Medulla oblongata (tissue), 1 donor: Measurements from ENCODE around the gene ATP11C.
"Not testable (repeated sequence)": the region's sequence is repeated elsewhere in the genome, so short reads cannot be mapped to it uniquely, and the experiment has no call there.

Experiments
- DNase-seq: peaks from one replicate; pipeline ENCODE4 v3.0.0-alpha.2; 2015; ENCODE audit errors: extremely low spot score

ATP11C gene

GRCh38 chrX:139932901-139933796 is at the start of gene ATP11C:
Gene ATP11C, minus strand, starts transcription at chrX:139933053. Its CDS starts 1,011 bp downstream, at chrX:139932042.
- peak; percentile 86 for DNase-seq

GRCh38 chrX:139974471-139974870 is 41.6 kb upstream of the ATP11C start:
- no peak for DNase-seq

DNA sequence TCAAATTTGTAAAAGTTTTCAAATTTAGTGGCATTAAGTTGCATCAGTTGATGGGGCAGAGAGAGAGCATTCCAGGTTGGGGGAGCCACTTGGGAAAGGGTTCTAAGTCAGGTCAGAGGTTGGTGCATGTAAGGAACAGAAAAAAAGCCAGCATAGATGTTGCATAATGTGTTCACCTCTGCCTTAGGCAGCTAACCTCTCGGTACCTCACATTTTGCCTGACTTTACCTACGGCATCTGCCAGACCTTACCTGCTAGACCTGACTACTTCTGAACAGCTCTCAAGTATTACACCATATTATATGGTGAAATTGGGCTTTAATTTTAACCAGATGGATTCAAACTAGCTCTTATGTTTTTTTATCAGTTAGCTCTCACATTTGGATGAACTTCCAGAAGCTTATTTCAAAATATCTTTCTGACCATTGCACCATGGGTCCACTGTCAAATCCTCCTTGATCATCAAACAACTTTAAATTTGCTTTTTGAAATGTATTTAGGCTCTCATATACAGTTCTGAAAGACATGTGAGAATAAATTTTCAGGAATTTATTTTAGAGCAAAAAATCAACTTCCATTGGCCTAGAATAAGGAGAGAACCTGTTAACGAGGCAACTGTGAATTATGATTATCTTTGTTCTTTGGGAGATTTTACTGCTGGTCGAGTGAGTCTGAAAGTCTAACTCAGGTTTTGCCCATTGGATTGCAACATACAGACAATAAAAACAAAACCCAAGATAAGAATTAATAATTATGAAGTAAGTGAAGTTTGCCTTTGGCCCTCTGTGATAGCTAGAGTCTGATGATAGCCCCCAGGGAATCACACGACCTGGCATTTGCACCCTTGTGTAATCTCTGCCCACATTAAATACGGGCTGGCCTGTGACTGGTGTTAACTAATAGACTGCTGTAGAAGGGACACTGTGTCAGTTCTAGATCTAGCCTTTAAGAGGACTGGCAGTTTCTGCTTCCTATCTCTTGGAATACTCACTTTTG is 40.1 kb upstream of the ATP11C start:
- DNase-seq, result no peak

DNA sequence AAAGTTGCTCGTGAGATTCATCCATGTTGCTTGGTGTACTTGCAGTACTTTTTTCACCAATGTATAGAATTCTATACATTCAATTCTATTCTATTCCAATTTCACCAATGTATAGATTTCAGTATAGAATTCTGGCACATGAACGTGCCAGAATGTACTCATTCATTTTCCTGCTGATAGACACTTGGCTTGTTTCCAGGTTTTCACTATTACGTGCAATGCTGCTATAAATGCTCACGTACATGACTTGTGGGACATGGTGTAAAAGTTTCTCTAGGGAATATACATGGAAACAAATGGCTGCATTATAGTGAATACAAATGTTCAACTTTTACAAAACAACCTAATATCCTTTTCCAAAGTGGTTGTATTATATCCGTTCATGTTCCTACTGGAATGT is 39.3 kb upstream of the ATP11C start:
- no peak for DNase-seq

DNA sequence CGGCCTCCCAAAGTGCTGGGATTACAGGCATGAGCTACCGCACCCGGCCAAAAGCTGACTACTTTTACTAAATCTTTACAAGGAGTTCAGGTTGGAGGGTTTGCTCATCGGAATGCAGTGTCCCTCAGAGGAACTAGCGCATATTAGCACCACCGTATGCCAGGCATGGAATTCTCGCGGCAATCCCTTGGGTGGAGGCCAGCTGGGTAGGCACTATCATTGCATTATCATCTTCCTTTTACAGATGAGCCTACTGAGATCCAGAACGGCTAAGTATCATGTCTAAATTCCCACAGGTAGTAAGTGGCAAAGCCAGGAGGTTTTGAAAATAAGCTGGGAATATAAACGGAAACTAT is 38.5 kb upstream of the ATP11C start:
- no peak for DNase-seq

- DNase-seq, result no peak
These were observed 36.4 kb upstream of the ATP11C start for GRCh38 chrX:139969286-139969685.

DNA sequence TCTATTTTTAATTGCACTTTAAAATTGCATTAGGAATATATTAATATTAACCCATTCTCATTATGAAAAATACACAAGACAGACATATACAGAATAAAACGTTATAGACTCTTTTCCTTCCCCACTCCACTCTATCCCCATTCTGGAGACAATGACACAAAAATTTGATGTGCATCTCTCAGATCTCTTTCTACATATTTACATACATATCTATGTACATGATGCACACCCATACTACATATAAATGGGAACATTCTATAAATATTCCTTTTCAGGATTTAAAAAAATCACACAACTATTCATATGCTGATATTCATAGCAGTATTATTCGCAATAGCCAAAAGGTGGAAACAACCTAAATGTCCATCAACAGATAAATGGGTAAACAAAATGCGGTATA is 34.9 kb upstream of the ATP11C start:
- no peak for DNase-seq

GRCh38 chrX:139967300-139967699 is 34.4 kb upstream of the ATP11C start:
- DNase-seq, result no peak

DNA sequence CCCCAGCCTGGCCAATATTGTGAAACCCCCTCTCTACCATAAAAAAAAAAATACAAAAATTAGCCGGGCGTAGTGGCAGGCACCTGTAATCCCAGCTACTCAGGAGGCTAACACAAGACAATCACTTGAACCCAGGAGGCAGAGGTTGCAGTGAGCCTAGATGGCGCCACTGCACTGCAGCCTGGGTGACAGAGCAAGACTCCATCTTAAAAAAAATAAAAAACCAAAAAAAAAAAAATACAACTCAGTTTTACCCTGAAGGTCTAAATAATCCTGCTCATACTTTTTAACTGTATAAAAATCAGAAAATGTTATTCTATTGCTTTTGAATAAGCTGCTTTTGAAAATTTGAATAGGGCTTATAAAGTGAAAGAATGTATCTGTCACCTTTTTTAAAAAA is 33.3 kb upstream of the ATP11C start:
- not testable (repeated sequence) for DNase-seq

DNA sequence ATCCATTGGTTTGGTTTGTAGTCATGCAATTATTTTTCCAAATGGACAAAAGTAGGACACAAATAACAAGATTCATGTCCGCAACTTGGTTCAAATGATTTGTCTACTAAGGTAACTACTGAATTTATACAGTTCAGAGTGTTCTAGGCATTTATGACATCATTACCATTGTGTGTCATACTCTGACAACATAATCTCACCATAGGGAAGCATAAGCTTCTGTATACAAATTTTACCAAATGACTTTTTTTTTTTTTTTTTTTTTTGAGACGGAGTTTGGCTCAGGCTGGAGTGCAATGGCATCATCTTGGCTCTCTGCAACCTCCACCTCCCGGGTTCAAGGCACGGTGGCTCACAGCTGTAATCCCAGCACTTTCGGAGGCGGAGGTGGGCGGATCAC is 32.6 kb upstream of the ATP11C start, which contains the start of gene CXorf66:
Gene CXorf66, minus strand, starts transcription at position 101 of the 400 bp plus-strand sequence. Its CDS starts 25 bp downstream, at position 76.
- no peak for DNase-seq

GRCh38 chrX:139961091-139961490 is 28.2 kb upstream of the ATP11C start:
- not testable (repeated sequence) for DNase-seq

GRCh38 chrX:139949703-139950102 is 16.9 kb upstream of the ATP11C start:
- DNase-seq, result no peak

DNA sequence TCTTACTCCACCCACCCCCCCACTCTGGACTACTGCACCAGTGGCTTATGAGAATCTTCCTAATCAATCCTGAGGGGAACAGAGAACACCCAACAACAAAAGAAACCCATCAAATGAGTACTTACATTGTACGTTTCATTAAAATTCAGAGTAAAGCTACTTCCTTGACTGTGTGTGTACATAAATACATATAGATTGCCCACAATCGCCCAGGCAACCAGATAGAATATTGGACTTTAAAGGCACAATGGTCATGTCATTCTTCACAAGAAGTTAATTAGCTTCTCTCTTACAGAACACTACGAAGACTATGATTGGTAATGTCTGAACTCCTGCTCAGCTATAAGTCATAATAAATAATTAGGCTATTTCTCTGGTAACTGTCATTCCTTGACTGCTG is 12.2 kb upstream of the ATP11C start:
- no peak for DNase-seq

- DNase-seq, result no peak
These were observed 3.4 kb upstream of the ATP11C start for GRCh38 chrX:139936259-139936658.

GRCh38 chrX:139933904-139934303 is 1.1 kb upstream of the ATP11C start:
- no peak for DNase-seq

DNA sequence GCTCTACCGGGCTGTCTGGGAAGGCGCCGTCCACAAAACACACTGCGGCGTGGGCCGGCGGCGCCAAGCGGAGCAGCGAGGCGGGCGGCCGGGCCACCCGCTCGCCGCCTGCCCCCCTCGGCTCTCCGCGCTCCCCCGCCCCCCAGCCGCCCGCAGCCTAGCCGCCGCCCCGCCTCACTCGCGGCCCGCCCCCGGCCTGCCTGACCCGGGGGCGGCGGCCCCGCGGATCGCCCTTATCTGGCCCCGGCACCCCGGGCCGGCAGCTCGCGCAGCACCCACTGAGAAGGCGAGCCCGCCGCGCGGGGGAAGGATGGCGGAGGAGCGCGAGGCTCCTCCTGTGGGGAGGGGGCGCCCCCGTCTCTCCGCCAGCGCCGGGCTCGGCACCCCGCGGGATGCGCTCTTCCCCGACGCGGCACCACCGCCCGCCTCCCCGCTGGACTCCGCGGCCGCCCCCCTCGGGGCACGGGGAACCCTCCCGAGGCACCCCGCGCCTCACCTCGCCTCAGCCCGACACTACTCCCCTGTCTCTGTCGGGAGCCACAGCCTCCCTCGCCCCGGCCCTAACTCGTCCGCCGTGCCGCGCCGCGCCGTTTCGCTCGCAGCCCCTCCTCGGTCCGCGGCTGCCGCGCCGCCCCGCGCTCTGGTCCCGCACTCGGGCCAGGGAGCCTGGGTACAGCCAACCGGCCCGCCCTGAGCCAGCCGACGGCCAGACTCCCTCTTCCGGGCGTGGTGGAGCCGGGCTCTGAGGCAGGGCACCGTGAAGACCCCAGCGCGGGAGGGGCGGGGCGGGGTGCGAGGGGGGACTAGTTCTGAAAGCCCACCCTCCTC is 566 bp downstream of the ATP11C start:
- DNase-seq, result peak; percentile 5

- DNase-seq, result no peak
These were observed 1.2 kb downstream of the ATP11C start for GRCh38 chrX:139931646-139932072.

DNA sequence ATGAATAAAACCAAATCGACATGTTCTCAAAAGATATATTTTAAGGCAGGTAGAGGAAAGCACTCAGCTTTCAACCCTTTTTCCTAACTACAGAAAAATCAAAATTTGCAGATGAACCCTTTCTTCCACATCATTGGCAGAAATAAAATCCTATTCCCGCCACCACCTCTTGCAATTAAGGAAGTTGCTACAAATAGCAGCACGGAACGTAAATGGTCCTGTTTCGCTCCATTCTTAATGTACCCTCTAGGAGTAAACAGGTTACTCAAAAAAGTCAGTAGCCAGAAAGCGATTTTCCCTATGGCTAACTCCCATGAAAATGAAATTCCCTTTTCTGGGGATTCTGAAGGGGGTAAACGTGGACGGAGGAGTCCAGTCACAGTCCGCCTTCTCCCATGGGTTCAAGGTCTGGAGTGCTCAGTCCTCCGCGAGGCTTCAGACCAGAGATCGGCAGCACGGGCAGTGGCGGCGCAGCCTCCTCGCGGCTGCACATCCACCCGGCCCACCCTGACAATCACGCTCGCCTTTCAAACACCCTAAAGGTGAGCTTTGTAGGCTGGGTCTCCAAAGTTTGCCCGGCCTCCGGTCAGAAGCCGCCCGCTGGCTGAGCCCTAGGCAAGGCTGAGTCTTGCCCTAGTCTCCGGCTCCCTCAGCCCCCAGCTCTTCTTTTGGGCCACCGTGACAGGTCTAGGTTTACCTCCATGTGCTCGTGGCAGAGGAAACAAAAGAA is 1.8 kb downstream of the ATP11C start:
- DNase-seq, result peak; percentile 10

GRCh38 chrX:139930401-139930800 is 2.5 kb downstream of the ATP11C start:
- DNase-seq, result no peak

DNA sequence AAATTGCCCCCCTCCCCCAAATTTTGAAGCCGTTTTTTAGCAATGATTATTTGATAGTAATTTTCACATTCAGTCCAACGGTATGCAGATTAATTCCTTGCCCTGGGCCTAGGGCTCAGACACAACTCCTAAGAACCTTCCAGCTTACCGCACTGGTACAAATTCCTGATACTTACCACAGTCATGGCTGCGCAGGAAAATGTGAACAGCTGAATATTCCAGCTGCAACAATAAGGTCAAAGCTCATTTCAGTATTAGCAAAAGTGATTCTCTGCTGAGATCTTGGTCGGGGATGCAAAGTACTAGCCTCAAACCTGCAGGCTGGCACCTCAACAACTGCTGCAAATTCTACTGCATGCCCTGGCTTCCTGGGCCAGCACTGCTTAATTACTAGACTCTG is 3.0 kb downstream of the ATP11C start:
- no peak for DNase-seq

DNA sequence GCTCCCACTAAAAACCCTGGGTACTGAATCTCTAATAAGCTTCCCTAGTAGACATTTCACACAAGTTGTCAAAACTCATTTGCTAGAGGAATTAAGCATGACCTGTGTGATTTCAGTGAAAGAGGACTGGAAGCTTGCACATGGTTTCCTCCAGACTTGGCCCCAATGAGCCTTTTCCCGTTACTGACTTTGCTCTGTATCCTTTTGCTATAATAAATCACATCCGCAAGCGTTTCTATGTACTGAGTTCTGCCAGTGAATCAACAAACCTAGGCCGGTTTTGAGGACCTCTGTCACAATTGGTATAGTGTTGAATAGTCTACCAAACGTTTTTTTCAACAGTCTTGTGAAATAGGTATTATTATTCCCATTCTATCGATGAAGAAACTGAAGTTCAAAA is 8.2 kb downstream of the ATP11C start:
- DNase-seq, result no peak
